Pancreas (tissue), 10 donors: ENCODE data around the gene ABTB1. TPM values are rescaled to one million over a fixed set of nuclear protein-coding genes. Genes with fewer than 3 reads are reported as not detected.

ENCODE experiments used
- ATAC-seq, 4 donors: fragments of 200-7000 bp; cut with Tn5 transposase; one replicate each; pipeline versions ENCODE4 v1.8.0 to v1.9.1; 2020; ENCODE audit warnings: mild to moderate bottlenecking in 4 of 4, moderate library complexity in 4 of 4
- DNase-seq, 6 donors: peaks; one replicate each; pipeline ENCODE4 v3.0.0-alpha.2; 2020
- FAIRE-seq: peaks from 2 replicates; lab custom pipeline; 2012; peaks lifted over from hg19 to GRCh38; lab: Jason Lieb, UNC
- H3K27ac ChIP-seq, 4 donors: fragments of 200-600 bp; sonication (generic); 1 replicate in 3 of 4; 2 replicates in 1 of 4; pipeline versions ENCODE4 v1.5.0 to v1.8.0; 2020
- H3K27me3 ChIP-seq, 4 donors: fragments of 200-600 bp; one replicate each; pipeline ENCODE4 v1.8.0; 2021
- H3K36me3 ChIP-seq, 3 donors: fragments of 200-600 bp; sonication (generic) in 1 of 3; one replicate each; pipeline versions ENCODE4 v1.5.0 to v1.8.0; 2020 to 2021
- H3K4me1 ChIP-seq, 3 donors: fragments of 200-600 bp; one replicate each; pipeline ENCODE4 v1.8.0; 2021
- H3K4me3 ChIP-seq, 4 donors: fragments of 200-600 bp; sonication (generic) in 2 of 4; one replicate each; pipeline versions ENCODE4 v1.5.0 to v1.8.0; 2020 to 2021
- H3K9me3 ChIP-seq, 4 donors: fragments of 200-600 bp; one replicate each; pipeline ENCODE4 v1.8.0; 2021
- CTCF ChIP-seq, 4 donors: fragments of 200-600 bp; sonication (generic) in 3 of 4; IDR thresholded peaks; one replicate each; pipeline versions ENCODE4 v1.5.0 to v1.8.0; 2021; ENCODE audit warnings: antibody characterized with exemption in 4 of 4
- WGBS, 2 donors: extraction: QIAGEN DNeasy Blood & Tissue Kit; methylation state at CpG; one replicate each; pipeline ENCODE4 v1.1.7; 2013; 5-methylcytosine and 5-hydroxymethylcytosine counted together
- intact Hi-C, 3 donors: fragments of 100-400 bp; cut with DNase I; formaldehyde crosslinking; loops; one replicate each; pipeline versions ENCODE4 v1.11.1 to v1.14.2; 2022
- polyA plus RNA-seq, 2 donors: library from polyadenylated mRNA; stranded (reverse); fragments of 200-250 nt; gene quantifications; one replicate each; pipeline ENCODE4 v1.2.3, GENCODE V29; 2013
- total RNA-seq, 6 donors: library from RNA; stranded (reverse); fragmentation: NEBNext Ultra II Directional in 4 of 6; extraction: Animal tissue kit (Norgen Biotek cat#: 25700) in 4 of 6; gene quantifications; one replicate each; pipeline versions ENCODE4 v1.2.1 to v1.2.4, GENCODE V29; 2021 to 2023
- donor health status: healthy with polysubstance abuse.
- donor health status: DM: no; HTN: no; CAD: no; lungs with moderate emphysema.
- donor health status: DM: no; HTN: no; CAD: no.
- donor health status: control.
- donor health status: control.
- donor health status: Bipolar disorder and iron deficiency.
- donor health status: DM: yes; HTN: yes; CAD: no.
- donor health status: DM: no; HTN: no; CAD: no.
- donor health status: DM: no; HTN: no; CAD: no.
- donor health status: DM: yes; HTN: yes; CAD: no.

The ABTB1 gene
- total and polyA plus RNA-seq, 8 donors = 7.6 to 60.7 (median 17.2) TPM

DNA sequence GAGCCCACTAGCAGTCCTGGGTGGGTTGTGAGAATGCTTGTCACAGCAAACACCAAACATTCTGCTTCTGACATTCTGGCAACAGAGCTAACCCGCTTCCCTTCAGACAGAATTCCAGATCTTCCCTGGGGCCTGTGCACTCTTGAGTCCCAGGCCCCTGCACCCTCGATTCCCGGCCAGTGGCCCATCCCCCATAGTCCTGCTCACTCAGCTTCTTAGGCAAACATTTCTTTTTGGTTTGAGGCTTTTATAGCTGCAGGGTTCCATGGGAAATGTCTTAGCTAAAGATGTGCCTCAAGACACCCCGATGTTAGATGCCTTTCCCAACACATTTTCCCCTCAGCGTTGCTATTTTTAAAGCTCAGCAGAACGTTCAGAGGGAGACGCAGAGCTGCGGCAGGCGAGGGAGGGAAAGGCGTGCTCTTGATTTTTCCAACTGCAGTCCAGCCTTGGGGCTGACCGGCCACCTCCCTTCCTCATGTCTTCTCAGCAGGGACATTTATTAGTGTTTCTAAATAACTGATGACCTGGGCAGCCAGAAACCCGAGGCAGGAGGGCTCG is 35.2 kb downstream of the ABTB1 start:
- no peak for TF ChIP-seq CTCF (IDR thresholded peaks at IDR 0.05)
- 29 to 34% methylated on average over 13 of the region's 13 CpGs for WGBS, 2 donors
- Histone ChIP-seq H3K36me3 (no peaks in the 10 kb centered on the region), H3K27ac (no peak overlapping the region), H3K27me3 (no peaks in the 10 kb centered on the region), H3K4me1 (no peaks in the 10 kb centered on the region), H3K9me3 (no peaks in the 10 kb centered on the region), H3K4me3 (no peak overlapping the region)
- FAIRE-seq (no peak), ATAC-seq (no peak), DNase-seq (peak in 1 of 6 donors; percentile 23)
- intact Hi-C loops = no loop called here

GRCh38 chr3:127708837-127709236 is 36.1 kb downstream of the ABTB1 start:
- ATAC-seq = no peak
- WGBS, 2 donors = 55 to 82% methylated on average over 2 of the region's 2 CpGs
- Histone ChIP-seq H3K4me3 (no peak overlapping the region), H3K9me3 (no peaks in the 10 kb centered on the region), H3K36me3 (no peaks in the 10 kb centered on the region), H3K27ac (no peak overlapping the region), H3K4me1 (no peaks in the 10 kb centered on the region), H3K27me3 (no peaks in the 10 kb centered on the region)
- intact Hi-C loops = no loop called here
- no peak for DNase-seq
- FAIRE-seq = no peak
- no peak for TF ChIP-seq CTCF (IDR thresholded peaks at IDR 0.05)

DNA sequence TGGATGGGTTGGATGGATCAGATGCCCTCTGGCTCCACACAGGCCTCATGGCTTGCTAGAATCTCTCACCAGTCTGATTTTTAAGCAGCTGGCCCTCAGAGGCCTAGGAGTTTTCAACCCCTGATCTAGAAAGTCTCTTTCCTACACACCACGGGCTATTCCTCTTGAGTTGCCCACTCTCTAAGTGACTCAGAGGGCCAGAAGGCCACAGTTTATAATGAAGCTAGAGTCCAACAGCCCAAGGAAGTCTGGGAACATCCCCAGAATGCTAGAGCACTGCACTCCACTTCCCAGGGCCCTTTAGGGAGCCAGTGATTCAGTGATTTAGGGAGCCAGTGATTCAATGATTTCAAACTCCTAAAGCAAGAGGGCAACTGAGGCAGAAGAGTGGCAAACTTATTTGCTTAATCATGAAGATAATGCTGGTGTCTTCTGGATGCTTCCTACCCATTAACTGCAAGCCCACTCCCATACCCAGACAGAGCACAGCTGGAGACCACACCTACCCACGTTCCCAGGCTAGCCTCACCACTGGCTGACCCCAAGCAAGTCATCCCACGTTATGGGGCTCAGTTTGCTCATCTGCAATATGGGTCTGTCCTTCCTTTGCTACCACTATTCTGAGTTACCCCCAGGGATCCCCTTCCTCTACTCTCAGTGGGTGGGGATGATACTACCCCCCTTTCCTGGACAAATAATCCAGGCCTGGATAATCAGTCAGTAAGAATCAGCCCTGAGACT is 36.7 kb downstream of the ABTB1 start:
- ATAC-seq (no peak), DNase-seq (no peak), FAIRE-seq (no peak)
- Histone ChIP-seq H3K27ac (no peak overlapping the region), H3K4me1 (no peaks in the 10 kb centered on the region), H3K9me3 (no peaks in the 10 kb centered on the region), H3K27me3 (no peaks in the 10 kb centered on the region), H3K4me3 (no peak overlapping the region), H3K36me3 (no peaks in the 10 kb centered on the region)
- 65 to 78% methylated on average over 3 of the region's 3 CpGs for WGBS, 2 donors
- TF ChIP-seq CTCF (IDR thresholded peaks at IDR 0.05) = no peak
- intact Hi-C loops = no loop called here

DNA sequence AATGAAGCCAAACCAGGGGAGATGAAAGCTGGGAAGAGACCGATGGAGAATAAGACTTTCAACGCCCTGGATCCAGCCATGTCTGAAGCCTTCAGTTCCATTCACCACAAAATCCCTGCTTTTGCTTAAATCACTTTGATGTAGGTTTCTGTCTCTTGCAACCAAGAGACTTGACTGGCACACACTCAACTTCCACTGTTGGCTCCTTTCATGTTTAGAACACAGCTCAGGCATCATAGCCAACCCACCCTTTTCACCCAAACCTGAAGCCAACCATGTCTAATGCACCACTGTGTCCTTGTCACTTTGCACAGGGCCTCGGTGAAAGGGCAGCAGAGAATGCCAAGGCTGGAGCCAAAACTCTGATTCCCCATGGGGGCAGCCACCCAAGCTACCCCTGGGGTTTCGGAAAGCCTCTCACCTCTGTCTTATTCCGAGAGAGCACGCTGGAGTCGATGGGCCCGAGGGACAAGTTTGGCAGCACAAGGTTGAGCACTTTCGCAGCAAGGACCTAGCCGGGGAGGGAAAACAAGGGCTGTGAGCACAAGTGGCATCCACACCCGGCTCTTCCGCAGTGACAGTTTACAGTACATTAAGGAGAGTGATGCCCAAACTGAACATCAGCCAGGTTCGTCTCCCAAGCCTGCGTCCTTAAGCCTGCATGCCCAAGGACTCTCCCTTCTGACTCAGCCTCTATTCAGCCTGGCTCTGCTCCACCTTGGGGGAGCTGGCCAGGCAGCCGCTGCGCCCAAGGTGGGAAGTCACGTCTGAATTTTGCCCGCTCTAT is 37.6 kb downstream of the ABTB1 start:
- intact Hi-C loops = no loop called here
- 81 to 85% methylated on average over 18 of the region's 18 CpGs for WGBS, 2 donors
- ATAC-seq = no peak
- H3K36me3 ChIP-seq = no peaks in the 10 kb centered on the region
- H3K27ac ChIP-seq = no peak overlapping the region
- no peak for TF ChIP-seq CTCF (IDR thresholded peaks at IDR 0.05)
- no peak for FAIRE-seq
- no peaks in the 10 kb centered on the region for H3K4me1 ChIP-seq
- H3K4me3 ChIP-seq = no peak overlapping the region
- H3K27me3 ChIP-seq = no peaks in the 10 kb centered on the region
- H3K9me3 ChIP-seq = no peaks in the 10 kb centered on the region
- DNase-seq = peak in 1 of 6 donors; percentile 28
